ENCODE data around the gene RPL13. TPM values are rescaled to one million over a fixed set of nuclear protein-coding genes. Genes with fewer than 3 reads are reported as not detected.

The RPL13 gene
- total and polyA plus RNA-seq, 2 of the 4 experiments (the other 2 are of a cell fraction): 2,098 to 3,527 TPM

DNA sequence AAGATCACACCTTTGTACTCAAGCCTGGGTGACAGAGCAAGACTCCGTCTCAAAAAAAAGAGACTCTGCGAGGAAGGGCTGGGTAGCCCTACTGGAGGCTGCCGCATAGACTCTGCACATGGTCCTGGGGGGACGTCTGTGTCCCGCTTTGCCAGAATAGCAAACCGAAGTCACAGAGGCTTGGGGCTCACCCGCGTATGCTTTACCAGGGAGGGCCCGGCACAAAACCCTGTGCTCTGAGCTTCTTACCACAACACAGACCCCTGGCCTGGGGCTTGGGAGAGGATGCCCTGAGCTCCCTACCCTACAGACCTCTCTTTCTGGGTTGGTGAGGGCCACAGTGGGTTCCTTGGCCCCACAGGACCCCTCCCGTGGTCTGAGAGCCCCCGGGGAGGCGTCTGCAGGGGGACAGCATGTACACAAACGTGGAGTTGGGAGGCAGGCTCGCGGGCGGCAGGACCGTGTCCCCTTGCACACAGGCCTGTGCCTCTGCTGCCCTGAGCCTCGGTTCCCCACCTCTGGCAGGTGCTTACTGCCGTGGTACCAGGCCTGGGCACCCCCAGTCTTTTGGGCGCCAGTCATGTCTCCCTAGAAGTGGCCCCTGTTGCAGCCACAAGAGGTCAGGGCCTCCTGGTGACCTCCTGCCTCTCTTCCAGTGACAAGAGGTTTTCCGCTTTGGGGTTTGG is 28.9 kb downstream of the RPL13 start:
- Histone ChIP-seq H2AFZ (replicated peaks; ENCODE audit: low read length, poor library complexity) (no peak overlapping the region), H4K8ac (ENCODE audit: low read depth in 2 of 2, low read length in 2 of 2) (no peak overlapping the region), H2AK5ac (ENCODE audit: low read depth, low read length) (no peak overlapping the region), H3K27me3 (ENCODE audit: control insufficient read depth, insufficient read depth, low read length) (no peaks in the 10 kb centered on the region), H2BK5ac (ENCODE audit: low read depth, low read length, poor library complexity, severe bottlenecking) (no peak overlapping the region), H3K4me2 (ENCODE audit: low read depth, low read length) (no peak overlapping the region), H3K9me1 (ENCODE audit: insufficient read depth, low read length) (no peaks in the 10 kb centered on the region), H2BK15ac (ENCODE audit: low read depth, low read length) (no peak overlapping the region), H2BK20ac (ENCODE audit: low read depth, low read length) (no peak overlapping the region), H3K27ac (ENCODE audit: insufficient read depth, low read length) (no peak overlapping the region), H4K20me1 (ENCODE audit: insufficient read depth, low read length) (no peaks in the 10 kb centered on the region), H3K56ac (ENCODE audit: extremely low read depth, insufficient read depth, low read length) (no peak overlapping the region), H3K18ac (ENCODE audit: low read depth, low read length) (no peak overlapping the region), H3K14ac (replicated peaks; ENCODE audit: low read depth, low read length) (no peak overlapping the region), H3K9me3 (ENCODE audit: control insufficient read depth, insufficient read depth, low read length) (no peaks in the 10 kb centered on the region), H3K4me3 (ENCODE audit: insufficient read depth, low read depth, low read length) (no peak overlapping the region), H4K91ac (ENCODE audit: insufficient read depth, low read depth, low read length) (no peak overlapping the region), H3K4ac (ENCODE audit: low read depth, low read length) (no peak overlapping the region), H3K9ac (ENCODE audit: low read depth, low read length) (no peak overlapping the region), H2AK9ac (replicated peaks; ENCODE audit: low read depth, low read length, poor library complexity) (no peak overlapping the region), H4K5ac (ENCODE audit: low read depth, low read length) (no peak overlapping the region), H3K4me1 (ENCODE audit: control insufficient read depth, insufficient read depth, low read length) (no peaks in the 10 kb centered on the region), H3K23ac (ENCODE audit: low read depth, low read length) (no peak overlapping the region), H2BK120ac (ENCODE audit: low read depth, low read length) (no peak overlapping the region), H3K36me3 (ENCODE audit: control insufficient read depth, insufficient read depth, low read length) (no peaks in the 10 kb centered on the region), H3K79me1 (ENCODE audit: low read depth in 1 of 2, low read length in 2 of 2) (no peaks in the 10 kb centered on the region)
- no peak for DNase-seq
- ATAC-seq (ENCODE audit: low read depth): no peak
- ChIA-PET POLR2A (ENCODE audit: unreplicated experiment) (no interaction called here), CTCF (interaction anchor here (1.0 kb wide), 1 partner anchor 8 kb away, joined by 3 read pairs; no protein-coding TSS in a partner anchor)
- WGBS, 2 experiments (ENCODE audit: extremely low coverage in 2 of 2, insufficient read length in 1 of 2): 97% methylated on average over 6 of the region's 21 CpGs; no CpG with 5 or more reads in 1 of the 2 experiments
- TF ChIP-seq FOS (IDR thresholded peaks at IDR 0.05; ENCODE audit: low read depth, low read length) (no peak), MAZ (IDR thresholded peaks at IDR 0.05; ENCODE audit: borderline replicate concordance, low read depth, low read length) (no peak), SMC3 (IDR thresholded peaks at IDR 0.05; ENCODE audit: low read depth, low read length) (no peak), MAFK (IDR thresholded peaks at IDR 0.05; ENCODE audit: low read depth, low read length) (no peak), CHD1 (IDR thresholded peaks at IDR 0.05; ENCODE audit: low read depth, low read length) (no peak)
- TF ChIP-seq, protein P1, sequence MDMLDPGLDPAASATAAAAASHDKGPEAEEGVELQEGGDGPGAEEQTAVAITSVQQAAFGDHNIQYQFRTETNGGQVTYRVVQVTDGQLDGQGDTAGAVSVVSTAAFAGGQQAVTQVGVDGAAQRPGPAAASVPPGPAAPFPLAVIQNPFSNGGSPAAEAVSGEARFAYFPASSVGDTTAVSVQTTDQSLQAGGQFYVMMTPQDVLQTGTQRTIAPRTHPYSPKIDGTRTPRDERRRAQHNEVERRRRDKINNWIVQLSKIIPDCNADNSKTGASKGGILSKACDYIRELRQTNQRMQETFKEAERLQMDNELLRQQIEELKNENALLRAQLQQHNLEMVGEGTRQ (IDR thresholded peaks at IDR 0.05; ENCODE audit: low read depth, low read length): no peak
- intact Hi-C loops (cut with micrococcal nuclease) (no loop called here), in situ Hi-C loops (cut with MboI; ENCODE audit: low sequenced_read_pairs) (no loop called here), dilution Hi-C loops (cut with HindIII; ENCODE audit: low sequenced_read_pairs, unreplicated experiment) (no loop called here)
- BruUV-seq (replicated peaks): no TSS peak

All from IMR-90 (cell line).